ENCODE data around the gene ST8SIA4. TPM values are rescaled to one million over a fixed set of nuclear protein-coding genes. Genes with fewer than 3 reads are reported as not detected.

Gene ST8SIA4
- under 1 TPM; 0.39 to 0.93 TPM for total RNA-seq
- polyA plus RNA-seq (ENCODE audit: insufficient read depth, low read depth, low replicate concordance) = 0.94 TPM
- long read RNA-seq, donor 1, full-length matches to known transcripts = 5 of 5 reads
- long read RNA-seq, donor 1, partial matches to known transcripts = 0 of 5 reads
- long read RNA-seq, donor 1, other reads (novel, unspliced or antisense) = 0 of 5 reads
- long read RNA-seq, donor 2, full-length matches to known transcripts = 2 of 2 reads
- long read RNA-seq, donor 2, partial matches to known transcripts = 0 of 2 reads
- long read RNA-seq, donor 2, other reads (novel, unspliced or antisense) = 0 of 2 reads

- Histone ChIP-seq H3K4me1 (peaks cover 3% of the 10 kb centered on the region), H3K36me3 (ENCODE audit: low read depth, missing control alignments) (no peaks in the 10 kb centered on the region), H3K4me3 (peak within 1 kb of the TSS; percentile 36 to 50), H3K9me3 (no peaks in the 10 kb centered on the region), H3K27ac (peak within 1 kb of the TSS in 1 of 2 donors; percentile 1), H3K27me3 (no peaks in the 10 kb centered on the region)
- peak; percentile 73 for DNase-seq
- 1% methylated on average over 31 to 43 of the region's 43 CpGs for WGBS, 2 donors
- TF ChIP-seq POLR2A (IDR thresholded peaks at IDR 0.05) (no peak), CTCF (IDR thresholded peaks at IDR 0.05) (no peak)
- intact Hi-C loops (cut with DNase I; ENCODE audit: low total_unique reads) = no loop called here
Observed at GRCh38 chr5:100903039-100903887, at the start of gene ST8SIA4. Gene ST8SIA4 (minus strand): TSS chr5:100903282. CDS start chr5:100902955, 327 bp downstream.

GRCh38 chr5:100950985-100951384, 47.9 kb upstream of the ST8SIA4 start:
- H3K27me3 ChIP-seq = no peaks in the 10 kb centered on the region
- H3K36me3 ChIP-seq (ENCODE audit: low read depth, missing control alignments) = no peaks in the 10 kb centered on the region
- 56 to 65% methylated on average over 4 of the region's 4 CpGs for WGBS, 2 donors
- no peaks in the 10 kb centered on the region for H3K9me3 ChIP-seq
- H3K4me3 ChIP-seq = no peak overlapping the region
- intact Hi-C loops (cut with DNase I; ENCODE audit: low total_unique reads) = no loop called here
- no peak for DNase-seq
- no peak overlapping the region for H3K27ac ChIP-seq
- TF ChIP-seq CTCF (IDR thresholded peaks at IDR 0.05) (no peak), POLR2A (IDR thresholded peaks at IDR 0.05) (no peak)
- H3K4me1 ChIP-seq = no peaks in the 10 kb centered on the region

GRCh38 chr5:100913298-100913697, 10.2 kb upstream of the ST8SIA4 start:
- Histone ChIP-seq H3K27me3 (no peaks in the 10 kb centered on the region), H3K36me3 (ENCODE audit: low read depth, missing control alignments) (no peaks in the 10 kb centered on the region), H3K27ac (no peak overlapping the region), H3K4me1 (no peaks in the 10 kb centered on the region), H3K9me3 (no peaks in the 10 kb centered on the region), H3K4me3 (no peak overlapping the region)
- DNase-seq = no peak
- TF ChIP-seq CTCF (IDR thresholded peaks at IDR 0.05) (no peak), POLR2A (IDR thresholded peaks at IDR 0.05) (no peak)
- intact Hi-C loops (cut with DNase I; ENCODE audit: low total_unique reads) = no loop called here
- 87 to 97% methylated on average over 2 of the region's 2 CpGs for WGBS, 2 donors

GRCh38 chr5:100909034-100909433, 6.0 kb upstream of the ST8SIA4 start:
- Histone ChIP-seq H3K9me3 (no peaks in the 10 kb centered on the region), H3K36me3 (ENCODE audit: low read depth, missing control alignments) (no peaks in the 10 kb centered on the region), H3K4me3 (no peak overlapping the region), H3K27ac (no peak overlapping the region), H3K4me1 (no peaks in the 10 kb centered on the region), H3K27me3 (no peaks in the 10 kb centered on the region)
- no peak for DNase-seq
- TF ChIP-seq CTCF (IDR thresholded peaks at IDR 0.05) = no peak
- no peak for TF ChIP-seq POLR2A (IDR thresholded peaks at IDR 0.05)
- intact Hi-C loops (cut with DNase I; ENCODE audit: low total_unique reads) = no loop called here
- WGBS, 2 donors = 88 to 89% methylated on average over 4 of the region's 4 CpGs
